Panc1 (cell line): ENCODE results near the gene BTRC.

Experiments used
- CTCF ChIP-seq: fragments of 450-650 bp; IDR thresholded peaks from 2 replicates; pipeline ENCODE4 v1.5.1; 2017; ENCODE audit warnings: mild to moderate bottlenecking
- POLR2AphosphoS5 ChIP-seq: IDR thresholded peaks from 2 replicates; pipeline ENCODE4 v1.6.1; 2012; ENCODE audit warnings: mild to moderate bottlenecking, low read depth, low read length, moderate library complexity
- SIN3A ChIP-seq: IDR thresholded peaks from 2 replicates; pipeline ENCODE4 v1.6.1; 2012; ENCODE audit warnings: low read depth, mild to moderate bottlenecking, low read length, moderate library complexity, borderline replicate concordance; ENCODE audit not compliant: insufficient read depth

GRCh38 chr10:101402711-101403110 is 48.7 kb downstream of the BTRC start:
- no peak for TF ChIP-seq CTCF
- no peak for TF ChIP-seq SIN3A
- no peak for TF ChIP-seq POLR2AphosphoS5
